Mucosa of descending colon (tissue), 3 donors: ENCODE data around the gene KAZN. TPM values are rescaled to one million over a fixed set of nuclear protein-coding genes. Genes with fewer than 3 reads are reported as not detected.

ENCODE experiments used
- ATAC-seq: fragments of 200-7000 bp; cut with Tn5 transposase; one replicate; pipeline ENCODE4 v1.9.1; 2020; ENCODE audit warnings: mild to moderate bottlenecking, moderate library complexity
- DNase-seq, 3 donors: peaks; one replicate each; pipeline ENCODE4 v3.0.0-alpha.2; 2020
- H3K36me3 ChIP-seq: fragments of 200-600 bp; one replicate; pipeline ENCODE4 v1.8.0; 2021; ENCODE audit warnings: low read depth, mild to moderate bottlenecking
- H3K4me1 ChIP-seq: fragments of 200-600 bp; one replicate; pipeline ENCODE4 v1.8.0; 2021; ENCODE audit warnings: low read depth, mild to moderate bottlenecking
- H3K4me3 ChIP-seq: fragments of 200-600 bp; one replicate; pipeline ENCODE4 v1.8.0; 2021; ENCODE audit warnings: mild to moderate bottlenecking
- H3K9me3 ChIP-seq: fragments of 200-600 bp; one replicate; pipeline ENCODE4 v1.8.0; 2021; ENCODE audit warnings: mild to moderate bottlenecking
- CTCF ChIP-seq: fragments of 200-600 bp; IDR thresholded peaks from one replicate; pipeline ENCODE4 v1.8.0; 2022; ENCODE audit warnings: antibody characterized with exemption, mild to moderate bottlenecking
- intact Hi-C, 2 donors: fragments of 100-400 bp; cut with DNase I in 1 of 2; cut with micrococcal nuclease in 1 of 2; formaldehyde crosslinking; loops; one replicate each; pipeline versions ENCODE4 v1.11.0 to v1.11.1; 2022; cut with DNase I, micrococcal nuclease
- total RNA-seq, 3 donors: library from RNA; stranded (reverse); fragmentation: NEBNext Ultra II Directional in 2 of 3; extraction: Animal tissue kit (Norgen Biotek cat#: 25700) in 2 of 3; gene quantifications; one replicate each; pipeline versions ENCODE4 v1.2.1 to v1.2.4, GENCODE V29; 2021 to 2023
- donor health status: DM: no; HTN: no; CAD: no; lungs with moderate emphysema.
- donor health status: DM: no; HTN: no; CAD: no.
- donor health status: DM: no; HTN: yes; CAD: no.

KAZN gene
- total RNA-seq, 3 donors from 2014 or later, result 9.7 to 21.9 (median 15.8) TPM

- H3K4me1 ChIP-seq, result peaks cover 21% of the 10 kb centered on the region
- H3K36me3 ChIP-seq, result no peaks in the 10 kb centered on the region
- ATAC-seq, result no peak
- intact Hi-C loops, result loop anchor here in 1 of 2 donors (10.0 kb wide), 1 partner anchor 99 kb away; no protein-coding TSS in a partner anchor
- H3K4me3 ChIP-seq, result no peak overlapping the region
- DNase-seq, result no peak
- TF ChIP-seq CTCF, result no peak
- H3K9me3 ChIP-seq, result no peaks in the 10 kb centered on the region
These were observed 327.1 kb downstream of the KAZN start for GRCh38 chr1:14925336-14926136.

GRCh38 chr1:14926229-14926628 lies 327.7 kb downstream of the KAZN start:
- peaks cover 21% of the 10 kb centered on the region for H3K4me1 ChIP-seq
- no peaks in the 10 kb centered on the region for H3K36me3 ChIP-seq
- ATAC-seq (no peak), DNase-seq (no peak)
- no peaks in the 10 kb centered on the region for H3K9me3 ChIP-seq
- no peak for TF ChIP-seq CTCF
- intact Hi-C loops, result loop anchor here in 1 of 2 donors (10.0 kb wide), 1 partner anchor 99 kb away; no protein-coding TSS in a partner anchor
- H3K4me3 ChIP-seq, result no peak overlapping the region

- no peak overlapping the region for H3K4me3 ChIP-seq
- peaks cover 21% of the 10 kb centered on the region for H3K4me1 ChIP-seq
- ATAC-seq, result no peak
- no peak for DNase-seq
- H3K9me3 ChIP-seq, result no peaks in the 10 kb centered on the region
- TF ChIP-seq CTCF, result no peak
- H3K36me3 ChIP-seq, result no peaks in the 10 kb centered on the region
- intact Hi-C loops, result loop anchor here in 1 of 2 donors (10.0 kb wide), 1 partner anchor 98 kb away; no protein-coding TSS in a partner anchor
These were observed 328.5 kb downstream of the KAZN start for GRCh38 chr1:14926818-14927575.

GRCh38 chr1:14928412-14928811 lies 329.9 kb downstream of the KAZN start:
- no peak overlapping the region for H3K4me3 ChIP-seq
- DNase-seq, result no peak
- no peaks in the 10 kb centered on the region for H3K9me3 ChIP-seq
- intact Hi-C loops, result loop anchor here in 1 of 2 donors (10.0 kb wide), 1 partner anchor 96 kb away; no protein-coding TSS in a partner anchor
- H3K36me3 ChIP-seq, result no peaks in the 10 kb centered on the region
- H3K4me1 ChIP-seq, result peaks cover 21% of the 10 kb centered on the region
- ATAC-seq, result no peak
- no peak for TF ChIP-seq CTCF

- H3K4me1 ChIP-seq, result peaks cover 21% of the 10 kb centered on the region
- no peaks in the 10 kb centered on the region for H3K36me3 ChIP-seq
- intact Hi-C loops, result loop anchor here in 1 of 2 donors (10.0 kb wide), 1 partner anchor 96 kb away; no protein-coding TSS in a partner anchor
- TF ChIP-seq CTCF, result no peak
- DNase-seq, result no peak
- no peak for ATAC-seq
- H3K4me3 ChIP-seq, result no peak overlapping the region
- no peaks in the 10 kb centered on the region for H3K9me3 ChIP-seq
These were observed 330.5 kb downstream of the KAZN start for GRCh38 chr1:14928886-14929546.
